Measurements from ENCODE around the gene PCDHGB6. TPM values are rescaled to one million over a fixed set of nuclear protein-coding genes. Genes with fewer than 3 reads are reported as not detected.

The PCDHGB6 gene
- total RNA-seq, 4 donors from 2014 or later = 1.4 to 4.6 (median 2.9) TPM

- peak in 1 of 2 donors; percentile 47 for DNase-seq
- Histone ChIP-seq H3K27me3 (peaks cover 0 to 10% (median 0%) of the 10 kb centered on the region in 3 donors), H3K36me3 (no peaks in the 10 kb centered on the region), H3K9me3 (peaks cover 0 to 16% (median 0%) of the 10 kb centered on the region in 3 donors), H3K27ac (peak within 1 kb of the TSS; percentile 23 to 55 (median 36)), H3K4me3 (peak within 1 kb of the TSS; percentile 48 to 56 (median 53)), H3K4me1 (peaks cover 12 to 44% of the 10 kb centered on the region in 2 donors)
- TF ChIP-seq POLR2A (IDR thresholded peaks at IDR 0.05) = no peak
- peak; percentile 49 to 71 (median 57) for TF ChIP-seq CTCF (IDR thresholded peaks at IDR 0.05 in 4 of 5, conservative IDR thresholded peaks at IDR 0.05 in 1 of 5)
- intact Hi-C loops (cut with DNase I; ENCODE audit: low total_unique reads) (loop anchor here (2.0 kb wide), 1 partner anchor 138 kb away; no protein-coding TSS in a partner anchor), in situ Hi-C loops (cut with MboI; ENCODE audit: low sequenced_read_pairs in 4 of 4) (loop anchor here (5.0 to 10.0 kb wide), 3 partner anchors 41 to 134 kb away; partner anchors contain the start of gene PCDHGC3 (in 1 of the 4))
- peak; percentile 54 to 63 for ATAC-seq
These were observed 13.2 kb downstream of the PCDHGB6 start, which contains the start of gene PCDHGA11 for GRCh38 chr5:141420855-141421488. TSS of gene PCDHGA11 (plus strand) at chr5:141421051. CDS start at chr5:141421228, 177 bp downstream.

GRCh38 chr5:141421489-141421855, 13.7 kb downstream of the PCDHGB6 start:
- peaks cover 0 to 16% (median 0%) of the 10 kb centered on the region in 3 donors for H3K9me3 ChIP-seq
- in situ Hi-C loops (cut with MboI; ENCODE audit: low sequenced_read_pairs in 4 of 4) = loop anchor here (5.0 to 10.0 kb wide), 3 partner anchors 41 to 133 kb away; partner anchors contain the start of gene PCDHGC3 (in 1 of the 4)
- TF ChIP-seq CTCF (IDR thresholded peaks at IDR 0.05 in 4 of 5, conservative IDR thresholded peaks at IDR 0.05 in 1 of 5) = no peak
- no peak for TF ChIP-seq POLR2A (IDR thresholded peaks at IDR 0.05)
- H3K4me3 ChIP-seq = peak overlapping the region; percentile 48 to 56 (median 53)
- H3K27ac ChIP-seq = peak overlapping the region; percentile 23 to 55 (median 36)
- H3K4me1 ChIP-seq = peaks cover 12 to 44% of the 10 kb centered on the region in 2 donors
- intact Hi-C loops (cut with DNase I; ENCODE audit: low total_unique reads) = loop anchor here (2.0 kb wide), 1 partner anchor 137 kb away; no protein-coding TSS in a partner anchor
- ATAC-seq (no peak), DNase-seq (no peak)
- peaks cover 0 to 10% (median 0%) of the 10 kb centered on the region in 3 donors for H3K27me3 ChIP-seq
- no peaks in the 10 kb centered on the region for H3K36me3 ChIP-seq

- Histone ChIP-seq H3K27me3 (peaks cover 0 to 10% (median 0%) of the 10 kb centered on the region in 3 donors), H3K9me3 (peaks cover 0 to 16% (median 0%) of the 10 kb centered on the region in 3 donors), H3K36me3 (no peaks in the 10 kb centered on the region), H3K4me1 (peaks cover 12 to 44% of the 10 kb centered on the region in 2 donors), H3K4me3 (no peak overlapping the region), H3K27ac (no peak overlapping the region)
- DNase-seq = no peak
- ATAC-seq = no peak
- intact Hi-C loops (cut with DNase I; ENCODE audit: low total_unique reads) = no loop called here
- no peak for TF ChIP-seq CTCF (IDR thresholded peaks at IDR 0.05 in 4 of 5, conservative IDR thresholded peaks at IDR 0.05 in 1 of 5)
- no peak for TF ChIP-seq POLR2A (IDR thresholded peaks at IDR 0.05)
- in situ Hi-C loops (cut with MboI; ENCODE audit: low sequenced_read_pairs in 4 of 4) = loop anchor here (5.0 to 10.0 kb wide), 3 partner anchors 39 to 132 kb away; partner anchors contain the start of gene PCDHGC3 (in 1 of the 4)
These were observed 15.0 kb downstream of the PCDHGB6 start for GRCh38 chr5:141422742-141423291.

GRCh38 chr5:141427783-141428426, 20.1 kb downstream of the PCDHGB6 start:
- DNase-seq (no peak), ATAC-seq (no peak)
- no peak overlapping the region for H3K4me3 ChIP-seq
- intact Hi-C loops (cut with DNase I; ENCODE audit: low total_unique reads) = no loop called here
- in situ Hi-C loops (cut with MboI; ENCODE audit: low sequenced_read_pairs in 4 of 4) = loop anchor here in 2 of 4 donors (10.0 kb wide), 1 partner anchor 127 kb away; no protein-coding TSS in a partner anchor
- TF ChIP-seq POLR2A (IDR thresholded peaks at IDR 0.05) = no peak
- TF ChIP-seq CTCF (IDR thresholded peaks at IDR 0.05 in 4 of 5, conservative IDR thresholded peaks at IDR 0.05 in 1 of 5) = no peak
- H3K27me3 ChIP-seq = no peaks in the 10 kb centered on the region
- H3K9me3 ChIP-seq = no peaks in the 10 kb centered on the region
- H3K4me1 ChIP-seq = peaks cover 0 to 26% of the 10 kb centered on the region in 2 donors
- no peaks in the 10 kb centered on the region for H3K36me3 ChIP-seq
- no peak overlapping the region for H3K27ac ChIP-seq
